GM10248 (cell line): Measurements from ENCODE around the gene PALLD.
"Not testable (repeated sequence)": the region's sequence is repeated elsewhere in the genome, so short reads cannot be mapped to it uniquely, and the experiment has no call there.

Source experiments
- CTCF ChIA-PET: fragments of 300-600 bp; sonication (Branson Sonifier 250); formaldehyde crosslinking; extraction: SDS; loops from one replicate; lab custom pipeline; 2021; ENCODE audit warnings: antibody characterized with exemption; lab: Yijun Ruan, JAX
- POLR2A ChIA-PET: fragments of 350-650 bp; sonication (Branson Sonifier 250); formaldehyde crosslinking; extraction: SDS; loops from one replicate; lab custom pipeline; 2020; ENCODE audit warnings: antibody characterized with exemption; lab: Yijun Ruan, JAX
- DNase-seq: peaks from one replicate; pipeline ENCODE4 v3.0.0; 2012; ENCODE audit errors: extremely low spot score
- CTCF ChIP-seq: IDR thresholded peaks from 2 replicates; pipeline ENCODE4 v1.5.1; 2012; ENCODE audit warnings: mild to moderate bottlenecking, low read depth; ENCODE audit errors: extremely low read depth, missing control alignments, control extremely low read depth

Gene PALLD

GRCh38 chr4:168928875-168929274 lies 432.0 kb downstream of the PALLD start:
- ChIA-PET POLR2A (no interaction called here), CTCF (interaction anchor here (1.1 to 1.9 kb wide), 8 partner anchors 11 to 636 kb away, joined by 3 to 8 read pairs (median 3); no protein-coding TSS in a partner anchor)
- no peak for TF ChIP-seq CTCF
- no peak for DNase-seq

- no peak for TF ChIP-seq CTCF
- CTCF ChIA-PET, result interaction anchor here (0.9 to 7.5 kb wide), 3 partner anchors 9 to 79 kb away, joined by 3 to 57 read pairs (median 3); partner anchors contain the start of gene CBR4
- no peak for DNase-seq
- POLR2A ChIA-PET, result no interaction called here
Measured at GRCh38 chr4:168930413-168931196, 433.8 kb downstream of the PALLD start.

- no peak for DNase-seq
- ChIA-PET POLR2A (no interaction called here), CTCF (interaction anchor here (0.9 to 7.5 kb wide), 2 partner anchors 9 to 79 kb away, joined by 3 to 57 read pairs; partner anchors contain the start of gene CBR4)
- TF ChIP-seq CTCF, result no peak
Measured at GRCh38 chr4:168931215-168931650, 434.4 kb downstream of the PALLD start.

GRCh38 chr4:168932138-168932537 lies 435.3 kb downstream of the PALLD start:
- ChIA-PET CTCF (interaction anchor here (1.0 to 7.5 kb wide), 3 partner anchors 10 to 561 kb away, joined by 3 to 57 read pairs (median 3); no protein-coding TSS in a partner anchor), POLR2A (no interaction called here)
- no peak for TF ChIP-seq CTCF
- no peak for DNase-seq

- CTCF ChIA-PET, result interaction anchor here (7.5 kb wide), 1 partner anchor 11 kb away, joined by 57 read pairs; no protein-coding TSS in a partner anchor
- TF ChIP-seq CTCF, result no peak
- POLR2A ChIA-PET, result no interaction called here
- DNase-seq, result no peak
Measured at GRCh38 chr4:168933423-168933822, 436.6 kb downstream of the PALLD start.

- POLR2A ChIA-PET, DNase-seq: not testable (repeated sequence)
- CTCF ChIA-PET, result interaction anchor here (0.9 to 7.5 kb wide), 2 partner anchors 10 to 15 kb away, joined by 3 to 57 read pairs; no protein-coding TSS in a partner anchor
Measured at GRCh38 chr4:168937473-168937872, 440.6 kb downstream of the PALLD start.

GRCh38 chr4:168942985-168943384 lies 446.1 kb downstream of the PALLD start:
- TF ChIP-seq CTCF, result no peak
- CTCF ChIA-PET, result interaction anchor here (0.7 to 1.3 kb wide), 4 partner anchors 10 to 67 kb away, joined by 3 read pairs; partner anchors contain the start of gene CBR4
- POLR2A ChIA-PET, result no interaction called here
- no peak for DNase-seq
